ENCODE data around the gene NDUFA1. TPM values are rescaled to one million over a fixed set of nuclear protein-coding genes. Genes with fewer than 3 reads are reported as not detected.

The NDUFA1 gene
- total and polyA plus RNA-seq, 2 of the 13 experiments (the other 11 are each of a cell fraction or from before 2014, with no cell fraction given) = 150 to 167 TPM

DNA sequence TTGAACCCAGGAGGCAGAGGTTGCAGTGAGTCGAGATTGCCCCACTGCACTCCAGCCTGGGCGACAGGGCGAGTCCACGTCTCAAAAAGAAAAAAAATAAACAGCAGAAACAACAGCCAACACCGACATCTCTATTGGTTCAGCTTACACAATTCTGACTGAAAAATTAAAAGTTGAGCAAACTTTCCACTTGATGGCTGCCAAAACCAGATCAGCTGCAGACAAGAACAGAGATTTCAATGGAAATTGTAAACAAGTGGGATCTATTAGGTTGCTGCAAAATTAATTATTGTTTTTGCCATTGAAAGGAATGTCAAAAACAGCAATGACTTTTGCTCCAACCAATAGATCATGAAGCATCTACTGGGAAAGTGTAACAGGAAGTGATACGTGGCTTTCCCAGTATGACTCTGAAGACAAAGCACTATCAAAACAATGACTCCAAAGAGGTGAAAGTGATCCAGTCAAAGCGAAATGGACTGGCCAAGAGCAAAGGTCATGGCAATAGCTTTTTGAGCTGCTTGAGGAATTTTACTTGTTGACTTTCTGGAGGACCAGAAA, 45.2 kb upstream of the NDUFA1 start:
- ATAC-seq = peak; percentile 77
- peak; percentile 58 for FAIRE-seq
- H2AFZ ChIP-seq (ENCODE audit: low read length) = peak overlapping the region; percentile 42
- TF ChIP-seq MED1 (CRISPR knock-in tag; IDR thresholded peaks at IDR 0.05) (peak; percentile 20; the same call in 1 of the 2 replicates), NR2F6 (IDR thresholded peaks at IDR 0.05) (peak; percentile 49), NR2F6 (CRISPR knock-in tag; IDR thresholded peaks at IDR 0.05) (peak; percentile 70; the same call in 1 of the 2 replicates), ZNF879 (CRISPR knock-in tag; IDR thresholded peaks at IDR 0.05) (no peak), RFXAP (CRISPR knock-in tag; IDR thresholded peaks at IDR 0.05; ENCODE audit: borderline replicate concordance) (no peak), ZNF652 (CRISPR knock-in tag; IDR thresholded peaks at IDR 0.05; ENCODE audit: borderline replicate concordance, low read depth) (no peak), ATF1 (CRISPR knock-in tag; IDR thresholded peaks at IDR 0.05) (peak; percentile 21; the same call in 1 of the 2 replicates), SOX5 (CRISPR knock-in tag; IDR thresholded peaks at IDR 0.05; ENCODE audit: borderline replicate concordance) (peak; percentile 90), SOX13 (IDR thresholded peaks at IDR 0.05) (no peak; the same call in 1 of the 2 replicates), SOX13 (CRISPR knock-in tag; conservative IDR thresholded peaks at IDR 0.05 in 1 of 2, IDR thresholded peaks at IDR 0.05 in 1 of 2) (peak in 1 of 2 experiments; percentile 91; a peak in 2 of 4 replicates), ZNF839 (CRISPR knock-in tag; IDR thresholded peaks at IDR 0.05; ENCODE audit: borderline replicate concordance) (no peak), KDM6A (CRISPR knock-in tag; IDR thresholded peaks at IDR 0.05; ENCODE audit: low read depth) (peak; percentile 60; the same call in 1 of the 2 replicates), ETV5 (CRISPR knock-in tag; IDR thresholded peaks at IDR 0.05; ENCODE audit: borderline replicate concordance) (peak; percentile 60; the same call in 1 of the 2 replicates), MLLT10 (CRISPR knock-in tag; IDR thresholded peaks at IDR 0.05) (no peak), PRDM10 (CRISPR knock-in tag; IDR thresholded peaks at IDR 0.05; ENCODE audit: low read depth) (no peak), FOXP4 (CRISPR knock-in tag; IDR thresholded peaks at IDR 0.05) (0 out of 2 replicates have a peak, but pooled peaks have one; percentile 24), ZKSCAN1 (IDR thresholded peaks at IDR 0.05; ENCODE audit: low read length) (no peak), ATF6 (CRISPR knock-in tag; conservative IDR thresholded peaks at IDR 0.05) (no peak), ZNF724P (CRISPR knock-in tag; IDR thresholded peaks at IDR 0.05; ENCODE audit: borderline replicate concordance) (no peak)

More for the DNA sequence above, 45.2 kb upstream of the NDUFA1 start:
- H3K27me3 ChIP-seq (ENCODE audit: control insufficient read depth in 1 of 2, insufficient read depth in 2 of 2, low read length in 2 of 2) = no peaks in the 10 kb centered on the region
- H3K4me2 ChIP-seq (ENCODE audit: low read depth, low read length) = peak overlapping the region; percentile 42; the same call in 1 of the 2 replicates
- in situ Hi-C loops (cut with HindIII; ENCODE audit: extremely low pct_ligation_motif_present, low pct_unique_long_range_greater_than_20kb) = no loop called here
- no peaks in the 10 kb centered on the region for H3K9me3 ChIP-seq (ENCODE audit: low read length)
- BruUV-seq (replicated peaks) = no TSS peak
- no peaks in the 10 kb centered on the region for H3K79me2 ChIP-seq (ENCODE audit: insufficient read depth, low read length)
- intact Hi-C loops (cut with micrococcal nuclease; ENCODE audit: unreplicated experiment) = loop anchor here (2.0 kb wide), 1 partner anchor 34 kb away; no protein-coding TSS in a partner anchor
- peak overlapping the region; percentile 71 for H3K27ac ChIP-seq (ENCODE audit: extremely low read length, insufficient read depth, low read length)
- no peaks in the 10 kb centered on the region for H4K20me1 ChIP-seq (ENCODE audit: insufficient read depth, low read length)
- H3K4me1 ChIP-seq (ENCODE audit: insufficient read depth, low read length) = peaks cover 36% of the 10 kb centered on the region
- 9% methylated on average over 7 of the region's 7 CpGs for WGBS (ENCODE audit: low lambda C conversion rate)
- H3K36me3 ChIP-seq (replicated peaks in 1 of 2; ENCODE audit: control insufficient read depth in 1 of 2, insufficient read depth in 2 of 2, low read length in 2 of 2) = no peaks in the 10 kb centered on the region
- ChIA-PET POLR2A (interaction anchor here (1.8 to 2.1 kb wide), 2 partner anchors 26 to 35 kb away, joined by 10 to 14 read pairs; partner anchors contain the start of genes RPL39 and UPF3B), CTCF (ENCODE audit: low intra/inter-chr PET ratio, low total read pairs) (no interaction called here)
- DNase-seq (ENCODE audit: low spot score) = peak; percentile 76
- H3K4me3 ChIP-seq (replicated peaks in 1 of 3; ENCODE audit: insufficient read depth in 1 of 3, low read depth in 2 of 3, low read length in 3 of 3) = peak overlapping the region in 1 of 3 experiments; percentile 10; a peak in 1 of 6 replicates
- H3K9ac ChIP-seq (ENCODE audit: insufficient read depth, low read depth, low read length) = peak overlapping the region; percentile 39; the same call in 1 of the 2 replicates

Measured in HepG2 (cell line).